ENCODE data around the gene EXOC4.

GRCh38 chr7:133886086-133886485 is 633.2 kb downstream of the EXOC4 start:
- TF ChIP-seq, protein P1, sequence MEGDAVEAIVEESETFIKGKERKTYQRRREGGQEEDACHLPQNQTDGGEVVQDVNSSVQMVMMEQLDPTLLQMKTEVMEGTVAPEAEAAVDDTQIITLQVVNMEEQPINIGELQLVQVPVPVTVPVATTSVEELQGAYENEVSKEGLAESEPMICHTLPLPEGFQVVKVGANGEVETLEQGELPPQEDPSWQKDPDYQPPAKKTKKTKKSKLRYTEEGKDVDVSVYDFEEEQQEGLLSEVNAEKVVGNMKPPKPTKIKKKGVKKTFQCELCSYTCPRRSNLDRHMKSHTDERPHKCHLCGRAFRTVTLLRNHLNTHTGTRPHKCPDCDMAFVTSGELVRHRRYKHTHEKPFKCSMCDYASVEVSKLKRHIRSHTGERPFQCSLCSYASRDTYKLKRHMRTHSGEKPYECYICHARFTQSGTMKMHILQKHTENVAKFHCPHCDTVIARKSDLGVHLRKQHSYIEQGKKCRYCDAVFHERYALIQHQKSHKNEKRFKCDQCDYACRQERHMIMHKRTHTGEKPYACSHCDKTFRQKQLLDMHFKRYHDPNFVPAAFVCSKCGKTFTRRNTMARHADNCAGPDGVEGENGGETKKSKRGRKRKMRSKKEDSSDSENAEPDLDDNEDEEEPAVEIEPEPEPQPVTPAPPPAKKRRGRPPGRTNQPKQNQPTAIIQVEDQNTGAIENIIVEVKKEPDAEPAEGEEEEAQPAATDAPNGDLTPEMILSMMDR (conservative IDR thresholded peaks at IDR 0.05; ENCODE audit: low read length) = no peak
- TF ChIP-seq EZH2phosphoT487 (IDR thresholded peaks at IDR 0.05; ENCODE audit: borderline replicate concordance) = no peak
